Activated CD8-positive, alpha-beta memory T cell treated with anti-CD3 and anti-CD28 coated beads for 1 hour (primary cell): ENCODE measurements around the gene FABP3.

Source experiments
- DNase-seq, 2 donors: peaks; one replicate each; pipeline ENCODE4 v3.0.0-alpha.2; 2020; ENCODE audit warnings: low read depth in 1 of 2; ENCODE audit errors: extremely low read depth in 1 of 2

The FABP3 gene

DNA sequence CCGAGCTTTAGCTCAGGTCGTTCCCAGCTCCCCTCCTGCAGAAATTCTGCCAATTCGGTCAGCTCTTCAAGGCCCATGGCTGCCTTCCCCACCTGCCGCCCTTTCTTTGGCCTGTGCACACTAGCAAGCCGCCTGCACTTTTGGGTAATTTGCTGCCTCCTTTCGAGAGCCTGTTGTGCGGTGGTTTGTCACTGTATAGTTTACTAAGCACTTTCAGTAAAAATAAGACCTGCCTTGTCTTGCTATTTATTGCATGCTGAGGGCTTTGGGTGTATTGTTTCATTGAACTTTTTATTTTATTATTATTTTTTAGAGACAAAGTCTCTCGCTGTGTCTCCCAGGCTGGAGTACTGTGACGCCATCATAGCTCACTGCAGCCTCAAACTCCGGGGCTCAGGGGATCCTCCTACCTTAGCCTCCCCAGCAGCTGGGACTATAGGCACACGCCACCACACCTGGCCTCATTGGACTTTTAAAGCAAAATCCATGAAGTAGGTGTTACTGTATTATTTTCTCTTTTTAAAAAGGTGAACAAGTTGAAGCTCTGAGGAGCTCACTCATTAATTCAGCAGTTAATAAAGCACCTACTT is 1.1 kb upstream of the FABP3 start:
- DNase-seq: no peak

GRCh38 chr1:31372751-31373055 is 173 bp downstream of the FABP3 start:
- no peak for DNase-seq

- DNase-seq: no peak
These were observed 825 bp downstream of the FABP3 start for GRCh38 chr1:31372051-31372450.

DNA sequence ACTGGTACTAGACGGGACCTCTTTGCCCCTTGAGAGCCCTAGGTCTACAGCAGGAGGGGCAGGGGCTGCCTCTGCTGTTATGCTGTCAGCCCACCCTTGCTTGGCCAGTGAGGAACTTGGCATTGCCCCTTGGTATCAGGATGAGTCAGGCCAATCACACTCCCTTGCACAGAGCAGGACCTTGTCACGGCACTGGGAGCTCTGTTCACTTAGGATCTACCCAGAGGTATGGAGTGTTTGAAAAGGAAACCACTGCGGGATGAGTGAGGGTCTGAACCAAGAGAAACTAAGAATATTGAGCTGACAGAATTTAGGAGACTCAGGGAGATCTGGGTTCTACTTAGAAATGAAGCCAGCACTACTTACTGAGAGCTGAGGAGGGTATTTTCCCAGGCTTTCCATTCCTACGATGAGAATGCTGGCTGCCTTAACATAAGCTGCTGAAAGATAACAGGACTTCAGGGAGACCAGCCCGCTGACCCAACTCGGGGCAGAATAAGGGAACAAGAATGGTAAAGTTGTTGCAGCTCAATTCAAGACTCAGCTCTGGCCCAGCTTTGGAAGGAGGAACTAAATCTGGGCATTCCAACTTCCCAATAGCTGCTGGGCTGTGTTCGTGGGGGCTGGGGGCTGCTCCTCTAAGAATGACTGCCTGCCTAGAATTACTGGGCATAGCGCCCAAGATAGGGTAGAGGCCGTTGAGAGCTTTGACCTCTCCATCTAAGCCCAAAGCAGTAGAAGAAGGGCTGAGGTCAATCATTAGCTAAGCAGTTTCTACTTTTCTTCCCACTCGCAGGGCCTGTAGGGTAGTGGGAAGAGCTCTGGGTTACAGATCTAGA is 1.5 kb downstream of the FABP3 start:
- no peak for DNase-seq

- DNase-seq: no peak
These were observed 2.3 kb downstream of the FABP3 start for GRCh38 chr1:31370565-31370964.

GRCh38 chr1:31370021-31370420 is 2.9 kb downstream of the FABP3 start:
- no peak for DNase-seq

DNA sequence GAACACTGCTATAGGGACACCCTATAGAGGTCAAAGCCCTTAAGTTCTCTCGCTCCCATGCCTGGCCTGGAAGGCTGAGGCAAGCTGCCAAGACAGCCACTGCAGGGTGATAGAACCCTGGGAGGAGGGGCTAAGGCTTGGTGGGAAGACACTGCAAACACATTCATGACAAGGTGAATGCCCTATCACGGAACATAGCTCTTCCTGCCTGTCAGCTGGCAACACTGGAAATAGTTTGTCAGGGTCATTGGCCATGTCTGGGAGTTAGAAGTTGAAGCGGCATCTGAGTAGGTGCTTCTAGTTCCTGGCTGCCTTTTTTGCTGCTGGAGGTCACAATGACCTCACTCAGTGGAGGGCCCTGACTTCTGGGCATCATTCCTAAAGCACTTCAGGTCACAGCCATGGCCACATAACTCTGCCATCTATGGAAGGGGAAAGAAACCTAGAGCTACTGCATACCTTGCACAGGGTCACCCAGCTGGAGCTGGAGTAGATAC is 4.2 kb downstream of the FABP3 start:
- no peak for DNase-seq

GRCh38 chr1:31366796-31367195 is 6.1 kb downstream of the FABP3 start:
- DNase-seq: no peak

- no peak for DNase-seq
These were observed 8.2 kb downstream of the FABP3 start for GRCh38 chr1:31364561-31365250.

DNA sequence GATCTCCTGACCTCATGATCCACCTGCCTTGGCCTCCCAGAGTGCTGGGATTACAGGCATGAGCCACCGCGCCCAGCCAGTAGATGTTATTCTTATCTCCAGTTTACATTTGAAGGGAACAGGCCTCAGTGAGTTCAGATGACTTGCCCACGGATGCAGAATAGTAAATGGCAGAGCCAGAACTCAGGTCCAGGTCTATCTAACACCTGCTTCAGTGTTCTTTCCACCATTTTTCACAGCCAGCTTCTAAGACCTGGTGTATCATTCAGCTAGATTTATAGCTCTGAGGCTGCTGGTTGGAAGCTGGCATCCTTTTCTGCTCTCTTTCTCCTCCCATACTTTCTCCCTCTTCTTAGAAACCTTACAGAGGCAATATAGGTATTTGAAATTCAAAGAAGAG is 10.8 kb downstream of the FABP3 start:
- no peak for DNase-seq

DNA sequence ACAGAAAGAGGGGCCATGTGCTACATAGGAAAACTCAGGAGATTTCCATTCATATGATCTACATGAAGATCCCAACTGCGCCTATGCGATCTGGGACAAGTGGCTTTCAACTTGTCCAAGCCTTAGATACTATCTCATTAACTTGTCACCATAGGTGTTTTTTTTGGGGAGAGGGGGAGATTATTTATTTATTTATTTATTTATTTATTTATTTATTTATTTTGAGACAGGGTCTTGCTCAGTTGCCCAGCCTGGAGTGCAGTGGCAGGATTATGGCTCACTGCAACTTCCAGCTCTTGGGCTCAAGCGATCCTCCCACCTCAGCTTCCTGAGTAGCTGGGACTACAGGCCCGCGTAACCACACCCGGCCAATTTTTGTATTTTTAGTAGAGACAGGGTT is 11.3 kb downstream of the FABP3 start:
- DNase-seq: no peak

- no peak for DNase-seq
These were observed 16.4 kb downstream of the FABP3 start for GRCh38 chr1:31356427-31356826.

GRCh38 chr1:31354283-31354682 is 18.6 kb downstream of the FABP3 start:
- DNase-seq: no peak

DNA sequence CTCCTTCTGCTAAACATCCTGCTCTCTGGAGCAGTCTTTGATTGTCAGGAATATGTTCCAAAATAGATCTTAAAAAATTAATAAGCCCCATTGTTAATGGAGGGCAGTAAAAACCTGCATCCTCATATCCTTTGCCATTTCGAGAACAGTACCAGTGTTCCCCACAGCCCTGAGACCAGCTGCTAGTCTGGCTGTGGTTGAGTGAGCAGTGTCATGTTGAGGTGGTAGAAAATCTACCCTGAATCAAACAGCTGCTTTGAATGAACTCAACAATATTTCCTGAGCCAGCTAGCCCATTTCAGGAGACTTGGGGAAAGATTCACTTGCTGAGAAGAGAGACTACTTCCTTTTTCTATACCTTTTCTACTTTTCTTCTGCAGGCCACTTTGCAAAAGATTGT is 24.4 kb downstream of the FABP3 start:
- DNase-seq: no peak

GRCh38 chr1:31346785-31347184 is 26.1 kb downstream of the FABP3 start:
- DNase-seq: no peak

DNA sequence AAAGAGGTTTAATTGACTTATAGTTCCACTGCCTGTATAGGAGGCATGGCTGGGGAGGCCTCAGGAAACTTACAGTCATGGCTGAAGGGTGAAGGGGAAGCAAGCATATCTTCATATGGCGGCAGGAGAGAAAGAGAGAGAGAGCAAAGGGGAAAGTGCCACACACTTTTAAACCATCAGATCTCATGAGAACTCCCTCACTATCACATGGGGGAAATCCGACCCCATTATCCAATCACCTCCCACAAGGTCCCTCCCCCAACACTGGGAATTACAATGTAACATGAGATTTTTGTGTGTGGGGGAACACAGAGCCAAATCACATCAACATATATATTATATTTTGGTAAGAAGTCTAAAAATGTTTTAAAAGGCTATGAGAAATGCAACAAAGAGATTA is 27.2 kb downstream of the FABP3 start:
- no peak for DNase-seq

- no peak for DNase-seq
These were observed 28.4 kb downstream of the FABP3 start for GRCh38 chr1:31344503-31344902.

GRCh38 chr1:31336687-31337467 is 36.0 kb downstream of the FABP3 start:
- DNase-seq: no peak

DNA sequence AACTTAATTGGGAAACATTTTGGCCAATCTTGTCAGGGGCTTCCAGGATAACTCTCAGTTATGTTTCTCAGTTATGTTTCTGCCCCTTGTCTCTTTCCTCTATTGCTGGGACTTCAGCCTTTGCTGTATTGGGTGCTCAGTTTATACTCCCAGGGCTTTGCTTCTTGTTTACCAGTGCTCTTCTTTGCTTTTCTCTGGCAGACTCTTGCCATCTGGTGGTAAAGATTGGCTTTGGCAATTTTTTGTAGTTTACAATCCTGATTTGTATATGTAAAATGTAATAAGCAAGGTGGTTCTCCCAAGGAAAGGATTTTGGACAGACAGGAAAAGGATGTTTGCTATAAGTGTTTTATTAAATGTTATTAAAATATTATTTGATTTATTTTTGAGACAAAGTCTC is 37.9 kb downstream of the FABP3 start:
- no peak for DNase-seq

DNA sequence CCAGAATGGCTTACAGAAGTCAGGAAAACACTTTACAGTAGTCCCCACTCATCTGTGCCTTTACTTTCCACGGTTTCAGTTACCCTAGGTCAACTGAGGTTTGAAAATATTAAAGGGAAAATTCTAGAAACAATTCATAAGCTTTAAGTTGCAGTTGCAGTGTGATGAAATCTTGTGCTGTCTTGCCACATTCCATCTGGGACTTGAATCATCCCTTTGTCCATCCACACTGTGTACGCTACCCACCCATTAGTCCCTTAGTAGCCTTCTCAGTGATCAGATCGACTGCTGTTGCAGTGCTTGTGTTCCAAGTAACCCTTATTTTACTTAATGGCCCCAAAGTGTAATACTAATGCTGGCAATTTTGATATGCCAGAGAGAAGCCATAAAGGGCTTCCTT is 45.5 kb downstream of the FABP3 start:
- DNase-seq: no peak

GRCh38 chr1:31326461-31326860 is 46.4 kb downstream of the FABP3 start:
- DNase-seq: no peak
